Smooth muscle cell of bladder (primary cell): Measurements from ENCODE around the gene TFDP2. TPM values are rescaled to one million over a fixed set of nuclear protein-coding genes. Genes with fewer than 3 reads are reported as not detected.

Source experiments
- total RNA-seq: library from RNA; depleted of rRNA; stranded (reverse); fragments of >200 nt; gene quantifications from 2 replicates; pipeline ENCODE4 v1.2.3, GENCODE V29; 2014

Gene TFDP2
- total RNA-seq: 19.9 and 20.5 TPM in 2 replicates

GRCh38 chr3:142148792-142149672 lies at the start of gene TFDP2:
Gene TFDP2, minus strand, starts transcription at chr3:142149544. Its CDS starts 47,795 bp downstream, at chr3:142101749.

Other genes starting within 250 kb of the TFDP2 start
- gene GK5, start 76.0 kb upstream of the TFDP2 start, total RNA-seq: 10.0 and 15.3 TPM in 2 replicates